Superior temporal gyrus (tissue), 1 donor: ENCODE results near the gene UBE2D4.
"Not testable (repeated sequence)": the region's sequence is repeated elsewhere in the genome, so short reads cannot be mapped to it uniquely, and the experiment has no call there.

ENCODE experiments used
- DNase-seq: peaks from one replicate; pipeline ENCODE4 v3.0.0-alpha.2; 2016; ENCODE audit errors: extremely low spot score

Gene UBE2D4

GRCh38 chr7:43966392-43966791 lies 40.2 kb downstream of the UBE2D4 start:
- not testable (repeated sequence) for DNase-seq

GRCh38 chr7:43968172-43969040 lies 42.2 kb downstream of the UBE2D4 start:
- DNase-seq, result not testable (repeated sequence)

- not testable (repeated sequence) for DNase-seq
Observed at GRCh38 chr7:43969586-43969985, 43.4 kb downstream of the UBE2D4 start.

DNA sequence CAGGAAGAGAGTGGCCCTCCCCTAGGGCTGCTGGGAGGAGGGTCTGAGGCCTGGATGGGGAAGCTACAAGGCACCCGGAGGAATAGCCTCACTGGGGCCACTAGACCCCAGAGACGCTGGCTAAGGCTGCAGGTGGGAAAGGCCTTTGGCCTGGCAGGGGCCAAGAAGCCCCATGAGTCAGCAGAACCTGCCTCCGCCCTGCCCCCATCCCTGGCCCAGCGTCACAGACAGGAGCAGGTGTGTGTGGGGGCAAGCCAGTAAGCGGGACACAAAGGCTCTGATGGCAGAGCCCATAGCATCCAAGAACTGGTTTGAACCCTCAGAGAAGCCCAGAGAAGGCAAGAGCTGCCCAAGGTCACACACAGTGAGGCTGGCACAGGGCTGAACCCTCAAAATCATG lies 44.5 kb downstream of the UBE2D4 start:
- DNase-seq, result not testable (repeated sequence)

- not testable (repeated sequence) for DNase-seq
Observed at GRCh38 chr7:43974033-43974573, 47.9 kb downstream of the UBE2D4 start.

DNA sequence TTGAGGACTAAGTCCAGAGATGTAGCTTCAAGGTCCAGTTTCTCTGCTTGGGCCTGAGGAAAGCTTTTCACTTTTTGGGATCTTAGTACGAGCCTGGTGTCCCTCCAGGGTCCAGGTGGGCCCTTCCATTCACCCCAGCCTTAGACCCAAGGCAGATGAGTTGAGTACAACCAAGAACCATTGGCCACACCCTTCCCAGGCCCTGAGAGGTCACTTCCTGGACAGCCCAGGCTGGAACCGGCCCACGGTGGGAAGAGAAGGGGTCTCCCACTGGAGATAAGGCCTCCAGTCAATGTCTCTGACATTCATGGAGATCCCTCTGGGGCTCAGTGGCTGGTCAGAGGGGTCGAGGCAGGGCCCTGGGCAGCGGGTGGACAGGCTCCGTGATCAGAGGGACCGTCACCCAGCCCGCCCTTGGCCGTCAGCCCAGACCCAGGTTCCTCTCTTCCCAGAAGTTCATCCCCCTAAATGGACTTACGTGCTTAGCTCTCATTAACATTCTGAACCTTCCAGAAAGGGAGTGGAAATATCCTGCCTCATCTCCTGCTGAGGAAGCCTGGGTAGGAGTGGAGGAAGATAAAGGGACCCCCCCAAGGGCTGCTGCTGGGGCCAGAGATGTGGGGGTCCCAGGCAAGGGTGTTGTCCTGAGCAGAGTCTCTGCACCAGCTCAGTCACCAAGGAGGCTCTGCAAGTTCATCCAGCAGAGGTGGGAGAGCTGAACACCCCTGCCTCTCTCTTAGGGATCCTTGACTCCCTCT lies 48.7 kb downstream of the UBE2D4 start:
- not testable (repeated sequence) for DNase-seq

GRCh38 chr7:43977525-43977924 lies 51.3 kb downstream of the UBE2D4 start:
- DNase-seq, result no peak

DNA sequence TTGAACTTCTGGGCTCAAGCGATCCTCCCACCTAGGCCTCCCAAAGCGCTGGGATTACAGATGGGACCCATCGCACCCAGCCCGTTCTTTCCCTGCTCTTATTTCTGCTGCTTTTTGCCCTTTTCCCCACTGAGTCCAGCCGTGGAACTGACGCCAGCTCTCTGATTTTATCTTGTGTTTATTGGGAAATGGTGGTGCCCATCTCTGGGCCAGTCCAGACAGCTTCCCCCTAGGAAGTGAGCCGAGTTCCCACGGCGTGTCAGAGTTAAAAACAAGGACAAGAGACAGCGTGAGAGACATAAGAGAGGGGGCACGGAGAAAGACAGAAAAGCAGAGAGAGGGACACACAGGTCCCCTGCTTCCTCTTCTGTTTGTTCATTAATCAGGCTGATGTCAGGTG lies 51.9 kb downstream of the UBE2D4 start:
- not testable (repeated sequence) for DNase-seq

DNA sequence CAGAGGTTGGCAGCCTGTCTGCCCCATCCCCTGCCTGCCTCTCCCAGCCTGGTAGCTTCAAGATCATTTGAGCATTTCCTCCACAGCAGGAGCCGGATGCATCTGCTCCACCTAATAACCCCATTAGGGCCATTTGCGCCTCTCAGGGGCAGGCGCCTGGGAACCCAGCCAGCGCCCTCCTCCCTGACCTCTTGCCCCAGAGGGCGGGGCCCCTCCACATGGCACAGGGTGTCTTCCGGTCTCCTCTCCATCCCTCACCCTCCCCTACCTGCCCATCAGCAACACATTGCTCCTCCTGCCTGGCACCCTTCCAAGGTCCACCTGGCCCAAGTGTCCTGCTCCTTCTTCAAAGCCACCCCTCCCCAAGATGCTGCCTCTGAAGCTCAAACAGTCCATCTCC lies 56.6 kb downstream of the UBE2D4 start:
- not testable (repeated sequence) for DNase-seq

GRCh38 chr7:43983736-43984135 lies 57.5 kb downstream of the UBE2D4 start:
- not testable (repeated sequence) for DNase-seq

- peak; percentile 60 for DNase-seq
Observed at GRCh38 chr7:43985904-43986864, 59.9 kb downstream of the UBE2D4 start.

GRCh38 chr7:43987476-43987875 lies 61.2 kb downstream of the UBE2D4 start:
- not testable (repeated sequence) for DNase-seq

- not testable (repeated sequence) for DNase-seq
Observed at GRCh38 chr7:43990011-43990585, 63.9 kb downstream of the UBE2D4 start.

DNA sequence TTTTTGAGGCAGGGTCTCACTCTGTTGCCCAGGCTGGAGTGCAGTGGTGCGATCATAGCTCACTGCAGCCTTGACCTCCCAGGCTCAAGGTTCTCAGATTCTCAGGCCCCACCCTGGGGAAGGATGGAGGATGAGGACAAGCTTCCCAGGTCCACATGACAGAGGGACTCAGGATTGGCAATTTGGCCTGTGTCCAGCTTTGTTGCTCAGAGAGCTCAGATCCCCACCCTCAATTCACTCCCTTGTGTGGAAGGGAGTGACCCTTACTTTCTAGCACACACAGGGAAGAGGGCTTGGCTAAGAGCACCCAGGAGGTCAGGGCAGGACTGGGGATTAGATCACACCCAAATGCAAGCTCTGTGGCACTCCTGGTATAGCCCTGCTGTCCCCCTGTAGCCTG lies 64.6 kb downstream of the UBE2D4 start:
- not testable (repeated sequence) for DNase-seq

DNA sequence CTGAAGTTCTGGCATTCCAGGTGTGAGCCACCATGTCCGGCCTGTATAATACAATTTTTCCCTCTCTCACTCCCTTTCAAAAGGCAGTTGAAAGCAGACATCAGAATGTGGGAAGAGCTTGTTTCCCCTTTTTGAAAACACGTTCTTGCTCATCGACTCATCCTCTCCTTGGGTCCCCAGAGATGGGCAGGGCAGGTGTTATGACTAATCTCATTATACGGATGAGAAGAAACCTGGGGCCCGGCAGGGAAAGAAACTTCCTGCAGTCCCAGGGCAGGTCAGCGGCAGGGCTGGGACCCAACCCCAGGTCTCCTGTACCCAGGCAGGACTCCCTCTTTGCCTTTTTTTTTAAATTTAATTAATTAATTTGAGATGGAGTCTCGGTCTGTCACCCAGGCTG lies 66.7 kb downstream of the UBE2D4 start:
- not testable (repeated sequence) for DNase-seq

DNA sequence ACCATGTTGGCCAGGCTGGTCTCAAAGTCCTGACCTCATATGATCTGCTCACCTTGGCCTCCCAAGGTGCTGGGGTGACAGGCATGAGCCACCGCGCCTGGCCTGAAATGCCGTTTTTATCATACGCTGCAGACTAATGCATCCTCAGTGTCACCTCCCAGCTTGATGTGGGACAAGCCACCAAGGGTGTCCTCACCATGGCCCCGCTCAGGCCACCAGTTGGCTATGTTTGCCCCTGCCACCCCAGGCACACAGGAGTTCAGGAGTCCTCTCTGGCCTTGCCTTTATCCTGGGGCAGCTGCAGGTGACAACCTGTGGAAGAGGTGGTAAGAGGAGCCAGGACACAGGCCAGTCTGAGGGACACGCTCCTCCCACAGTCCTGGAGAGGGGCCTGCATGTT lies 68.4 kb downstream of the UBE2D4 start:
- DNase-seq, result not testable (repeated sequence)

GRCh38 chr7:43997532-43997931 lies 71.3 kb downstream of the UBE2D4 start, which contains the start of gene SPDYE1:
SPDYE1 (plus strand) TSS chr7:43997897; CDS start chr7:43999950, 2,053 bp downstream.
- DNase-seq, result not testable (repeated sequence)
